ENCODE measurements around the gene REEP5.
"Not testable (repeated sequence)": the region's sequence is repeated elsewhere in the genome, so short reads cannot be mapped to it uniquely, and the experiment has no call there.

Gene REEP5

DNA sequence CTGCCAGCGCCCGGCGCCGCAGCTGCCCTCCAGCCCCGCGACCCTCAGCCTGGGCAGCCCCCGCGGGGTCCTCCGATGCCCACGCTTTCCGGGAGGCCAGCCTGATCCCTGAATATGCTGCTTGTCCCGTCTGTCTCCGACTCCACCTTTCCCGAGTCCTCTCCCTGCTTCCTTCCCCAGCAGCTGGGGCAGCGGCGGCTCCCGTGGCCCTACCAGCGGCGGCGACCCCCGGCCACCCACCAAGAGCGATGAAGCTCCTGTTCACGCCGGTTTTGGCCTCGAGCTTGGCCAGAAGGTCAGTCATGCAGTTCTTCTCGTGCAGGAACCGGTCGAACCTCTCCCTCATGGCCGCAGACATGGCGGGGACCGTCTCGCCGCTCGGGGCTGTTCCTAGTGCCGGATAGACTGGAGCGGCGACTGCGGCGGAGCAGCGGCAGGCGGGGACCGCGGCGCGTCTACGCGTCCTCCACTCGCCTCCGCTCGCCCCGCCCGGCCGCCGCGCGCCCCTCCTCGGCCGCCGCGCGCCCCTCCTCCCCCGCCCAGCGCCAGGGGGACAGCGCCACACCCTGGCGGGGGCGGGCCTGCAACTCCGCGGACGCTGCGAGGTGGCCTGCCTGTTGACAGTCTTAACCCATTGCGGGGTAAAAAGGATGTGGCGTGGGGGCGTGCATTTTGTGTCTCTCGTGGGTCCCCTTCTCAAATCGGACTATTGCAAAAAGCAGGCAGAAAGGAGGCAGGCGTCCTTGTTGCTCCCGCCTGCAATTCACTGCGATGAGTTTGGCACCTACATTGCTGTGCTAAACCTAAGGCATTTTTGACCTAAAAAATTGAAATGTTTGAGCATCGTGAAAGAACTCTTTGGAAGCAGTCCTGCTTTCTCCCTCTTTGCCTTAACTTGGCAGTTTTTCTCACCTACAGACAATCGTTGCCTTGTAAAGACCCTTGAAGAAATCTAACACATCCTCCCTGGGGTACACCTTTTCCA lies at the start of gene REEP5:
Gene REEP5 (minus strand): TSS at position 395 of the 985 bp plus-strand sequence. CDS start 37 bp downstream, at position 358.
- peak; percentile 86 for DNase-seq

DNA sequence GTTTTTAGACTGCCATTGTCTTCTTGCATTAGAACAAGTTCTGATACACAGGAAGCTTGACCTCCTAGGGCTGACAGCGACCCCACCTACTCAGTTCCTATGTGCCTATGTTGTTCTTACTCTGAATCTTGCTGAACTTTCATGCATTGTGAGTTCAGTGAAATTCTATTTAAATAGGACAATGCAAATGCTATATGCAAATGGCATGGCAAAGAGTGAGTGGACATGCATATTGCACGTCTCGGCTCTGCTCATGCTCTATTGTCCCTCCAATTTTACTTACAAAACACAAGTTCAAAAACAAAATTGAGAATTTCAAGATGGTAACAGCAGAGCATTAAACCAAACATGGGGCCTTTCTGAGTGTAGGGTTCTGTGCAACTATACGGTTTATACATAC lies 49.2 kb upstream of the REEP5 start:
- no peak for DNase-seq

DNA sequence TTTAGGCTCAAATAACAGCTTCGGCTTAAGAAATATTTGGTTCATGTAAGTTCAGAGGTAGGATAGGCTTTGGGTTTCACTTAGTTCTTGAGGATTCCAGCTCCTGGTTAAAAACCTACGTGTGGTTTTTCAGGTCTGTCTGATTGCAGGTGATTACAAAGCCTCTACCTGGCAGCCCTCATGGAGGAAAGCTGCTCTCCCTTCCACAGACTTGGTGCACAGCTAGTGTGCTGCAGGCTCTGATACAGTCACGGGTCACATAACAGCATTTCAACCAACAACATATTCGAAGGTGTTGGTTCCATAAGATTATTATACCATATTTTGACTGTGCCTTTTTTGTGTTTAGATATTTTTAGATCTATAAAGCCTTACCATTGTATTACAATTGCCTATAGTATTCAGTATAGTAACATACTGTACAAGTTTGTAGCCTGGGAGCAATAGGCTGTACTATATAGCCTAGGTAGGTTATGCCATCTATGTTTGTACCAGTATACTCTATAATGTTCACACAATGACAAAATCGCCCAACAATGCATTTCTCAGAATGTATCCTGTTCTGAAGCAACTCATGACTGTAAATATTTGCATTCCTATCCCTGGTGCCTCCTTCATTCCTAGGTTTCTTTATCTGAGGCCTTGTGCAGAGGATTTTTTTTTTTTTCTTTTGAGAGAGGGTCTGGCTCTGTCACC lies 46.5 kb upstream of the REEP5 start:
- no peak for DNase-seq

DNA sequence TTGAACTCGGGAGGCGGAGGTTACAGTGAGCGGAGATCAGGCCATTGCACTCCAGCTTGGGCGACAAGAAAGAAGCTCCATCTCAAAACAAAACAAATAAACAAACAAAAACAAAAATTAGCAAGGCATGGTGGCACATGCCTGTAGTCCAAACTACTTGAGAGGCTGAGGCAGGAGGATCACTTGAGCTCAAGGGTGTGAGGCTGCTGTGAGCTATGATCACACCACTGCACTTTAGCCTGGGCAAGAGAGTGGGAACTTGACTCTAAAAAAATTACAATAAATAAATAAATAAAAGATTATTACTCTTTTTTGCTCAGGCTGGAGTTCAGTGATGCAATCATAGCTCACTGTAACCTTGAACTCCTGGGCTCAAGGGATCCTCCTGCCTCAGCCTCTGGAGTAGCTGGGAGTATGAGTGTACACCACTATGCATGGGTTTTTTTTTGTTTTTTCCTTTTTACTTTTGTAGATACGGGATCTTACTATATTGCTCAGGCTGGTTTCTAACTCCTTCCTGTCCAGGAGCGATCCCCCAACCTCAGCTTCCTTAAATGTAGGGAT lies 45.6 kb upstream of the REEP5 start:
- DNase-seq = no peak

DNA sequence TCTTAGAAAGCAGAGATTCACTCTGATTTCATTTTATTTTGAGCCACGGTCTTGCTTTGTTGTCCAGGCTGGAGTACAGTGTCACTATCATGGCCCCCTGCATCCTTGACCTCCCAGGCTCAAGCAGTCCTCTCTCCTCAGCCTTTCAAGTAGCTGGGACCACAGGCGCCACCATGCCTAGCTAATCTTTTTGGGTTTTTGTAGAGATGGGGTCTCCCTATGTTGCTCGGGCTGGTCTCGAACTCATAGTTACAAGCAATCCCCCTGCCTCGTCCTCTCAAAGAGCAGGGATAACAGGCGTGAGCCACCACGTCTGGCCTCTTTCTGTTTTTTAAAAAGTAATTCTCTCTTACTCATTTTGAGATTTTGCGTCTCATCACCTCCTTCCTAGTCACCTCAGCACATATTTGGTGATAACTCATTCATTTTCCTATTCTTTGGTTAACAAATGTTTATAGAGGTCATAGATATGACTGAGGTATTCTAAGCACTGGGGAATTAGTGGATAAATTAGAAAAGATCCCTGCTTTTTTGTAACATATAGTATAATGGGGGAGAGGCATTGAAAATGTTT lies 43.8 kb upstream of the REEP5 start:
- DNase-seq = peak; percentile 77

DNA sequence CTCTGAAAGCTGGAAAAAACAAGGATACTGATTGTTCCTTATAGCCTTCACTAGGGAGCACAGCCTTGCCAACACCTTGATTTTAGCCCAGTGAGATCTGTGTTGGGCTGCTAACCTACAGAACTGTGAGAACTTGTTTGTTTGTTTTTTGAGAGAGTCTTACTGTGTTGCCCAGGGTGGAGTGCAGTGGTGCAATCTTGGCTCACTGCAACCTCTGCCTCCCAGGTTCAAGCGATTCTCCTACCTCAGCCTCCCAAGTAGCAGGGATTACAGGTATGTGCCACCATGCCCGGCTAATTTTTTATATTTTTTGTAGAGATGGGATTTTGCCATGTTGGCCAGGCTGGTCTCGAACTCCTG lies 41.3 kb upstream of the REEP5 start:
- DNase-seq = not testable (repeated sequence)

DNA sequence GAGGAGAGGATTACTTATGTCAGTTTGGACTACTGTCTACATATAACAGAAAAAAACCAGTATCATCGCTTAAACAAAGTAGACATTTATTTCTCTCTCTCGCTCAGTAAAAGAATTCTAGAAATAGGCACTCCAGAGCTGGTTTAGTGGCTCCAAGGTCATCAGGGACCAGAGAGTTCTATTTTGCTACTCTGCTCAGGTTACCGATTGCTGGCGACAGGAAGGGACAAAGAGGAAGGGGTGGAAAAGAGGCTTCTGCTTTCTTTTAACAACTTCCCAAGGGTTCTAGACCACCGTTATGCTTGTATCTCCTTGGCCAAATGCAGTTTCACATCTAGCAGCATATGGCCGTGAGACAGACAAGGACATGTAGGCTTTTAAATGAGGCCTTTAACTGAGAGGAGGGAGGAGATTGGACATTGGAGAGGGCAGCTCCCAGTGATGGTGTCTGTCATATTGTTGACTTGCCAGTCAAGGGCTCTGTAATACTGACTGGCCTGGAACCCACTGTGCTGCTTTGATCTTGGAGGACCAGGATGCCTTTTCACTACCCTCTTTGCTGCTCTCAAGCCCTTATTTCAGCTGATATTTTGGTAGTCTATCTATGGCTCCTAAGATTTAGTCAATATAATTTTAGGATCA lies 39.0 kb upstream of the REEP5 start:
- no peak for DNase-seq

DNA sequence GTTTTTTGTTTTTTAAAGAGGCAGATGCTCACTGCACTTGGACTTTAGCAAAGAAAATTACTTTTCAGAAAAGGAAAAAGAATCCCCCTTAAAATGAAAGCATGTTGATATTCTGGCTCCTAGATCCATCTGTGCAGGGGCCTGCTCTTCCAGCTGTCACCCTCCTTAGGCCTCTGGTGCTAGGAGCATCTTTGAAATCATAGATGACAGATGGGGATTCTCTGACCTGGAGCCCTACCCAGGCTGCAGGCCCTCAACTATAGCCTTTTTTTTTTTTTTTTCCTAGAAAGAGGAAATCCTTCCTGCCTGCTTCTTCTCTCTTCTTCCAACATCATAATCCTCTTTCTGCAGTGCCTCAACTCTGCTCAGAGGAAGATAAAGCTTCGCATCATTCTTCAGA lies 38.3 kb upstream of the REEP5 start:
- no peak for DNase-seq

DNA sequence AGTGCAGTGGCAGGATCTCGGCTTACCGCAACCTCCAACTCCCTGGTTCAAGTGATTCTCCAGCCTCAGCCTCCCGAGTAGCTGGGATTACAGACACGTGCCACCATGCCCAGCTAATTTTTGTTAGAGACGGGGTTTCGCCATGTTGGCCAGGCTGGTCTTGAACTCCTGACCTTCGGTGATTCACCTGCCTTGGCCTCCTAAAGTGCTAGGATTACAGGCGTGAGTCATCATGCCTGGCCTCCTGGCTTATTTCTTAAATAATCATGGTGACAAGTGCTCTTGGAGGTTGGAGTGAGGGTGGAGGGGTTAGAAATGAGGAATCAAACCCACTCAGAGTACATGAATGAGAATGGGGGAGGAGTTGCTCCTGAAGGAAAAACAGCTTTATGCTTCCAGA lies 37.8 kb upstream of the REEP5 start:
- DNase-seq = not testable (repeated sequence)

DNA sequence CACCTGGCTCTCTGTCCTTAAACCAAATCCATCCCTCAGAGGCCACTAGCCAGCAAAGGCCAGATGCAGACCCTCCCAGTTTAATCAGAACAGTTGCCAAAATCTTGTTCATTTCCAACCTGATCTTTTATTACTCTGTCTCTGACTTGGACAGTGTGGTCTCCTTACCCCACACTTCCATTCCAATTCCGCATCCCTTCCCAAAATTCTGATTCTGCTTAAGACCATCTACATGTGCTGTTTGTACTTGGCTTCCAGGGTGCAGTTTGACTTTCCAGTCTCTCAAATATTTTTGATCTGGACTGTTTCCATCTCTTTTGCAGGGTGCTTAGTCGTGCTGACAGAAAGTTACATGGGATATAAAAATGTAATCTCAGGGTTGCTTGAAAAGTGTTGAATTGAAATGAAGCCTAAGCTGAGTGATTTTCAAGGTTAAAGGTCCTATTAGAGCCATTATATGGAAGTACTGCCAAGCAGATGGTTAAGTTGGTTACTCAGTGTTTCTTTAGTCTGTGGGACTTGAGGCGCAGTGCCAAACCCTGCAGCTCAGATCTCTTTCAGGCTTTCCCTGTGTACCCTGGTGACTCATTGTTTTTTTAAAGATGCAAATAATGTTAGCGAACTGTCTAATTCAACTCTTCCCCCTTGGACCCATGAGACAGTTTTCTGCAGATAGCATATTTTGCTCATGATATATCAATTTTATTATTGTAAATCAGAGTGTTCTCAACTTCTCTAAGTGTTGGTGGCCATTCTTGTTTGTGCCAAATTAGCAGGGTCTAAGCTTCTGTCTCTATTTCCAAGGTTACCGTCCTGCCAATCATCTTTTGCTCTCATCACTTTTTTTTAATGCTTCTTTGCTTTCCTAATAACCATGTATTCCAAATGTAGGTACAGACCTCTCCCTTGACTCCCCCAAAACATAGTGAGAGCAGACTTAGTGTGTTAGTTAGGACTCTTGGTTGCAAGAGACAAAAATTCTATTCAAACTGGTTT lies 36.4 kb upstream of the REEP5 start:
- DNase-seq = no peak

DNA sequence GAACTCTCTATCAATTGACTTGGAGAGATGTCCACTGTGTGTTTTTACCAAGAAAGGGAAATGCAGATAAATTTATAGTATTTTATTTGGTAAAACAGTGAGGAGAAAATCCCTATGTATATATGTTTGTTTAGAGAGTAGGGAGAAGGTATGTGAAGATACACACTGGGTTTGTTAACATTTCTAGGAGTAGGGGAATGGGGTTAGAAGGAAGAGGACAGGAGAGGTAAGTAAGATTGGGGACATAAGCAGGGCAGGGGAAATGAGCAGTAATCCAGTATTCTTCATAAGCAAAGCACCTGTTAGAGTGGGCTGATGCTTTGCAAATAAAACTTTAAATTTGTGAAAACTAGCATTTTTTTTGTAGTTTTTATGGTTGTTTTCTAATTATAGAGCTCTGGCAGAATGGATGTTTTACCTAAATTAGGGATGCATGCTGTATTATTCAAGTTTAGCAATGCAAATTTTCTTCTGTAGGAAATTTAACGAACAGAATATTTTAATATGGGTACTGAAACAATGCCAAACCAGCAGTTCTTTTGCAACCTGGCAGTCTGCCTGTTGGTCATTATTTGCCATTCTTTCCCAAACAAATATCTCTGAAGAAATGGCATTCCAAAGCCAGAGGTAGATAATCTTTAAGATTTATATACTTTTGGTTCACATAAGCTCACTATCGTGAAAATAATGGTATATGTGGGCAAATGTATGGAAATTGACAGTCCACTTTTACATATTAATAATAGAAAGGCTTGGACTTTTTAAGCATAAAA lies 35.2 kb upstream of the REEP5 start:
- DNase-seq = no peak

DNA sequence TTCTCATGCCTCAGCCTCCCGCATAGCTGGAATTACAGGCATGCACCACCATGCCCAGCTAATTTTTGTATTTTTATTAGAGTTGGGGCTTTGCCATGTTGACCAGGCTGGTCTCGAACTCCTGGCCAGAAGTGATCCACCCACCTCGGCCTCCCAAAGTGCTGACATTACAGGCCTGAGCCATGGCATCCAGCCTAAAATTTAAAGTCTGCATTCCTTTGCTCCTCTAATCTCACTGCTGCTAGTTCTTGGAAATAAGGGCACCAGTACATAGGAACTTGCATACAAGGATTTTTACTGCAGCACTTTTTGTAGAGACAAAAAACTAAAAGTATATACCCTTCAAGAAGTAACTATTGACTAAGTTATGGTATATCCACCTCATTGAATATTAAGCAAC lies 34.6 kb upstream of the REEP5 start:
- no peak for DNase-seq

DNA sequence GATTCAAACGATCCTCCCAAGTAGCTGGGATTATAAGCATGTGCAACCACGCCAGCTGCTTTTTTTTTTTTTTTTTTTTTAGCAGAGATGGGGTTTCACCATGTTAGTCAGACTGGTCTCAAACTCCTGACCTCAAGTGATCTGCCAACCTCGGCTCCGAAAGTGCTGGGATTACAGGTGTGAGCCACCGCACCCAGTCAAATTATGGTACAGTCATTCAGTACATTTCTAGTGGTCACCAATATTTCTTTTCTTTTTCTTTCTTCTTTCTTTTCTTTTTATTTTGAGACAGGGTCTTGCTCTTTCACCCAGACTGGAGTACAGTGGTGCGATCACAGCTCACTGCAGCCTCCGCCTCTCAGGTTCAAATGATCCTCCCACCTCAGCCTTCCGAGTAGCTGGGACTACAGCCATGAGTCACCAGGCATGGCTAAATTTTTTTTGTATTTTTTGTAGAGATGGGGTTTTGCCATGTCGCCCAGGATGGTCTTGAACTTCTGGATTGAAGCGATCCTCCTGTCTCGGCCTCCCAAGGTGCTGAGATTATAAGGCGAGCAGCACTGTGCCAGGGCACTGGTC lies 29.2 kb upstream of the REEP5 start:
- DNase-seq = peak; percentile 85

DNA sequence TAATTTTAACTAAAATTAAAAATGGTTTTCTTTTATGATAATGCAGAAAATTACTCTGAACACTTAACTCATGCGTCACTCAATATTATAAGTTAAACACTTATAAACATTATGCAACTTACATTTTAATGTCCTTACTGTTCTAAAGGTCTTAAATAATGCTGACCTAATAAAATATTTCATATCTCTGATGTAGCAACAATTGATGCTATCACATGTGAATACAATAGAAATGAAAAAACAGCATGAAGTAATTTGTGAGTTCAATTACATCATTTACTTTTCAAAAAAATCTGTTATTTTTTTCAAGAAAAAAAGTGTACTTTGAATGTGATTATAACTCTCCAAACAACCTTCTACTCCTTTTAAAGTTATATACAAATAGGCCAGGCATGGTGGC lies 26.4 kb upstream of the REEP5 start:
- DNase-seq = no peak

DNA sequence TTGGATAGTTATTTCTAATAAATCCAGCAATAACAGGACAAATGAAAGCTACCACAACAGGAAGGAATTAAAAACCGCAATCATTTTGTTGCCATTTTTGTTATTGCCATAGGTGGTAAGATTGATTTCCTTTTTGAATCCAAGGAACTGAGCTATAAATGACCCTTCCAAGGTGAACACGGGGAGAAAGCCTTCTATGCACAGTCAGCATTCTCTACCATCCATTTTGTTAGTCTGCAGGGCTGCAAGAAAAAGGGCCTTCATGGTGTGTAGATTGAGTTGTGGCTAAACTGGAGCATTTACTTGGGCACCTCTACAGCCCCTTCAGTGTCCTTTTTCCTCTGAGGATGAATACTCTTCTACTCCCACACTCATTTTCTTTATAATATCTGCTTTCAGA lies 18.6 kb upstream of the REEP5 start:
- no peak for DNase-seq

DNA sequence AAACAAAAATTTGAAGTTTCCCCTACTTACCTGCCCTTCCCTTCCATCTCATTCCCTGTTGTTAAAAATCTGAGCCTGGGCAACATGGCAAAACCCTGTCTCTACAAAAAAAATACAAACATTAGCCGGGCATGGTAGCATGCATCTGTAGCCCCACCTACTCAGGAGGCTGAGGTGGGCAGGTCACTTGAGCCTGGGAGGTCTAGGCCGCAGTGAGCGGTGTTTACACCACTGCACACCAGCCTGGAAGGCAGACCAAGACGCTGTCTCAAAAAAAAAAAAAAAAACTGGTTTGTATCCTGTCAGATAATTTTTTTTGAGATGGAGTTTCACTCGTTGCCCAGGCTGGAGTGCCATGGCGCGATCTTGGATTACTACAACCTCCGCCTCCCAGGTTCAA lies 16.3 kb upstream of the REEP5 start:
- DNase-seq = no peak

DNA sequence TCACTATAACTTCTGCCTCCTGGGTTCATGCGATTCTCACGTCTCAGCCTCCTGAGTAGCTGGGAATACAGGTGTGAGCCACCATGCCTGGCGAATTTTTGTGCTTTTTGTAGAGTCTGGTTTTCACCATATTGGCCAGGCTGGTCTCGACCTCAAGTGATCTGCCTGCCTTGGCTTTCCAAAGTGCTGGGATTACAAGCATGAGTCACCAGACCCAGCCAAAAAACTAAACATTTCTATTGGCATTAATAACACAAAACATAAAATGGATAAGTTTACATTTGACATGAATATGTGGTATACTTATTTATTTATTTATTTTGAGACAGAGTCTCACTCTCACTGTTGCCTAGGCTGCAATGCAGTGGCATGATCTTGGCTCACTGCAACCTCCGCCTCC lies 13.6 kb upstream of the REEP5 start:
- no peak for DNase-seq

DNA sequence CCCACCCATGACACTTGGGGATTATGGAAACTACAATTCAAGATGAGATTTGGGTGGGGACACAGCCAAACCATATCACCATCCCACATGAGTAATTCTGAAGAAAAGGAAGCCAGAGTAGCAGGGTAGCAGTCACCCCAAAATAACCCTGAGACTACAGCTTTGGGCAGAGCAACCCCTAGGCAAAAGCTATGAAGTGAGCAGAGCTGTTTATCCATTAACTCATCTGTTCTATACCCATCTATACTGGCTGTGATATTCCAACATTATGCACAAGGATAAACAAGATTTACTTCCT lies 12.3 kb upstream of the REEP5 start:
- DNase-seq = no peak

DNA sequence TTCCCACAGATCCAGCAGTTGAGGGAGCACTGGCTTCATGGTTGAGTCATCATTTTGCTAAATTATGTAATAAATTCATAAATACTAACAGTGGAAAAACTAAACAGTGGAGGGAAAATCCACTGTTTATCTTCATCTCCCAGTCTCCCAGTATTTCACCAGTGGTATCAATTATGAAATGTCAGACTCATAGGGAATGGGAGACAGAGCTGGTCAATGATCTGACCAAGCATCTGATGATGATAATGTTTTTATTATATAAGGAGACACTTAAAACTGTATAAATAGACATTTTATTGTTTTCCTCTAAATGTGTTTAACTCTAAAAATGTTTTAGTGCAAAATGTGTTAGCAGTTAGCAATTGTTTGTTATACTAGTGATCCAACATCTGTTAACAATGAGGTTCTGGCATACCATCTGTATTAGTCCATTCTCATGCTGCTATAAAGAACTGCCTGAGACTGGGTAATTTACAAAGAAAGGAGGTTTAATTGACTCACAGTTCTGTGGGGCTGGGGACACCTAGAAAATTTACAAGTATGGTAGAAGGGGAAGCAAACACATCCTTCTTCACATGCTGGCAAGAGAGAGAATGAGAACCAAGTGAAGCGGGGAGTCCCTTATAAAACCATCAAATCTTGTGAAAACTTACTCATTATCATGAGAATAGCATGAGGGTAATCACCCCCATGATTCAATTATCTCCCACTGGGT lies 11.8 kb upstream of the REEP5 start:
- DNase-seq = no peak

DNA sequence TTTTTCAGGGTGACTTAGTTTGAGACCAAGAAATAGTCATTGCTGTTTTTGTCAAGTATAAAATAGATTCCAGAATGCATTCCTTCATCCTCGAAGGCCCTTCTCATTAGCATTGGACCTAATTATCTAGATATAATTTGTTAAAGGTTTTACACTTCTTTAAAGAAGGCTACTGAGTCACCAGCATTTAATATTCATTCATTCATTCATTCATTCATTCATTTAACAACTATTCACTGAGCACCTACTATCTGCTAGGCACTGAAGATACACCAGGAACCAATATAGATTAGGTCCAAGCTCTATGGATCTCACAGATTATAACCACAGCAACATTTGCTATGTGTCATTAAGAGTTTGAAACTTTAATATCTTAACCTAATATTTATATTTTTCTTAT lies 11.1 kb upstream of the REEP5 start:
- DNase-seq = no peak
